HG03442 (cell line): ENCODE data around the gene KIAA0232.

Experiments used
- ATAC-seq: cut with Tn5 transposase; IDR thresholded peaks from one replicate; pipeline ENCODE4 v1.9.1; 2021; ENCODE audit warnings: mild to moderate bottlenecking, moderate library complexity; ENCODE audit not compliant: unreplicated experiment

KIAA0232 gene

GRCh38 chr4:6845027-6845426, 62.5 kb downstream of the KIAA0232 start:
- no peak for ATAC-seq

GRCh38 chr4:6845574-6845973, 63.0 kb downstream of the KIAA0232 start:
- ATAC-seq: no peak

DNA sequence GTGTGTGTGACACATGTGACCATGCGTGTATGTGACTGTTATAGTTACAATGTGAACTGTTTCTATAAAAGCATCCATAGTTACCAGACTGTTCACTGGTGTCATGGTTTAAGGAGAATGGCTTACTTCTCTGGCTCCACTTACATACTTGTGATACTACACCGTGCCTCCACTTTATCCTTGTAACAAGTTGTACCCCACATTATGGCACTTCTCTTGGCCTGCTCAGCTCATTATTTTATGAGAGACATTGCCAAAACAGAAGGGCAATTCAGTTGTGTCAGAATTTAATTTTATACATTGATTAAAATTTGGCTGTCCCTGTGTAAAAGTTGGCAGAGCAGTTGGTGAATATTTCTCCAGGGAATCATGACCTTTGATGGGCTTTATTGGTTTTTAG, 64.7 kb downstream of the KIAA0232 start:
- no peak for ATAC-seq

GRCh38 chr4:6848717-6849305, 66.3 kb downstream of the KIAA0232 start:
- ATAC-seq: no peak

DNA sequence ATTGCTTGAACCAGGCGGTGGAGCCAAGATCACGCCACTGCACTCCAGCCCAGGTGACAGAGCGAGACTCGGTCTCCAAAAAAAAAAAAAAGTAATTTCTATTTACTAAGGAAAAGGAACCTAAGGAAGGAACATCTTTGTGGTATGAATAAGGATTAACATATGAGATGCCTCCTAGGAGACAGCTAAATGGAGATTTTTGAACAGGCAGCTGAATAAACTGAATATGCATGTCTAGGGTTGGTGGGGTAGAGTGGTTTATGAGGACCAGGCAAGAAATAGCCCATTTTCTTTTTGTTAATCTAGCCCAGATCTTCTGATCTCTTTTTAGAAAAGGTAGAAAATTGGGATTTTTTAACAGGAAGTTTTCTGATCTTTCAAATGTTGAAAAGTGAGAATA, 67.2 kb downstream of the KIAA0232 start:
- no peak for ATAC-seq

- ATAC-seq: no peak
These were observed 68.9 kb downstream of the KIAA0232 start for GRCh38 chr4:6851431-6851830.

GRCh38 chr4:6851962-6852361, 69.4 kb downstream of the KIAA0232 start:
- ATAC-seq: no peak

DNA sequence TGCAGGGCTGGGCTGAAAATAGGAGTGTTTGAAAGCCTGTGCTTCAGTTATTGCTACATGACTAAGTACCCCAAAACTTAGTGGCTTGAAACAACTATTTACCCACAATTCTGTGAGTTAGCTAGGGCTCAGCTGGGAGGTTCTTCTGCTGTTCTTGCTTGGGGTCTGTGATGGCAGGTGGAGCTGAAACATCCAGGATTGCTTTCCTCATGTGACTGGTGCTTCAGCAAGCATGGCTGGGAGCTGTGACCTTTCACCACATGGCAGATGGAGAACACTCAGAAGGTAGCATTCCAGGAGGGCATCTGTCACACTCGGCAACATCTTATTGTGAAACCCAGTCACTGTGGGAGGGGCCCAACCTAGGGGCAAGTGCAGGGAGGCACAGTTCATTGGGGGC, 70.1 kb downstream of the KIAA0232 start:
- ATAC-seq: no peak

- no peak for ATAC-seq
These were observed 71.7 kb downstream of the KIAA0232 start for GRCh38 chr4:6854098-6854744.

DNA sequence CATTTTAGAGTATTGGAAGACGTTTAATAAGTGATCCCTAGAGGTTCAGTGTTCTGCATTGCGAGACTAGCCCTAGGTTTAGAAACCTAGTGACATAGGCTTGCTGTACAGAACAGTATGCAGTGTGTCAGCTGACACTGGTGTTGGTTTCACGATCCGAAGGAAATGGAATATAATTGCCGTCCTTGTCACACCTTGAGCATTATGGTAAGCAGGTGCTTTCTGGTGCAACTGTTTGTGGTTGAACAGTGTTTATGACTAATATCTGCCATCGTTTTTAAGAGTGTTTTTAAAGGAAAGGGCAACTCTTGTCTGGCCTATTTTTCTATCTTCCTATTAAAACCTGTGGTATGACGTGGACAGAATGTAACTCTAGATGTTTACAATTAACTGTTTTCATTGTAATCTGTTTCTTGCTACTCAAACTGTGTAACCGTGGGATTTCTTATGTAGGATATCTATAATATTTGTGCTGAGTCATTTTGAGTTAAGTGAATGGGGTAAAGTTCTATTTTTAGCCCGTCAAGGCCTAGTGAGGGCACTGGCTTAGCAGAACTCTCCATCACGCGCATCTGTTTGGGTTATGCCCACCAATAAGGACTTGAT, 73.3 kb downstream of the KIAA0232 start:
- peak; percentile 94 for ATAC-seq

- no peak for ATAC-seq
These were observed 73.9 kb downstream of the KIAA0232 start for GRCh38 chr4:6856391-6856790.

GRCh38 chr4:6857009-6857882, 74.7 kb downstream of the KIAA0232 start:
- ATAC-seq: no peak

- no peak for ATAC-seq
These were observed 76.5 kb downstream of the KIAA0232 start for GRCh38 chr4:6858997-6859396.

GRCh38 chr4:6859543-6859942, 77.0 kb downstream of the KIAA0232 start:
- ATAC-seq: no peak

- no peak for ATAC-seq
These were observed 85.9 kb downstream of the KIAA0232 start for GRCh38 chr4:6868386-6868785.

DNA sequence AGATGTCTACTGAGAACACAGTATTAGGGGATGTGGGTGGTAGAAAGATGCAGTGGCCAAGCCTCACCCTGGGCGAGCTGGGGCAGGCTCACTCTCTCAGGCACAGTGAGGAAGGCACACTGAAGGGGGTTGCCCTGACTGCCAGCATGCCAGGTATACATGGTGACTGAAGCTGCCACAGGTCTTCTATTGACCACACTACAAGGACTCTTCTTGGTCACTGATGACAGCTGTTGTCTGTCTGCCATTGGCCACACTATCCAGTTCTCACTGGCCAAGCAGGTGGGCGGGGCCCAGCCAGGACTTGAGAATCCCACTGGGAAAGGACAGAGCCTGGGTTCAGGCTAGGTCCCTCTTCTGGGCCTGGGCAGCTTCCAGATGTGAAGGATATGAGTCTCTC, 87.4 kb downstream of the KIAA0232 start:
- ATAC-seq: no peak

GRCh38 chr4:6873291-6873690, 90.8 kb downstream of the KIAA0232 start:
- no peak for ATAC-seq

DNA sequence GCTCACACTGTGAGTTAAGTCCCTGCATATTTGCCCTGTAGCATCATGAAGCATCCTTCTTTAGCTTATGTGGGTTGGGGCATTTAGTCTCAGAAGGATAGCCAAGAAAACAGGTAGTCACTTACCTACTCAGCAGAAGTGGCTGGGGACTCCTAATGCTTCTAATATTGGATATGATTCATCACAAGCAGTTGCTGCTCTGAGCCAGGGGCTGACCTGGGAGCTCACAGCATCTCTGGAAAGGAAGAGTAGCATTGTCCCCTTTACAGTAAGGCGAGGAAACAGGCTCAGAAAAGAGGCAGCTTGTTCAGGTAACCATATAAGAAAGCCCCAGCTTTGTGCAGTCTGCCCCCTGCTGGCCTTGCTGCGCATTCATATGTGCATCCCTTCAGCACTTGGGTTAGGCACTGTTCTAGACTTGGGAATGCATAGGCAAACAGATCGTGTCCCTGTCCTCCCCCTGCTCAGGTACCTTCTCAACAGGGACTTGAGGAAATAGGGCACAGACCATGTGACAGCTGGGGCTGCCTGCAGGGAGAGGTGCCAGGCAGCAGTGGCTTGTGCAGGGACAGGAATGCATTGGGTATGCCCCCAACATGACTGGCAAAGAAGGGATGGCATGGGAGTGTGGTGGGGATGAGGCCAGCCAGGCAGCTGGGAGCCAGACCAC, 91.4 kb downstream of the KIAA0232 start:
- ATAC-seq: peak; percentile 54

DNA sequence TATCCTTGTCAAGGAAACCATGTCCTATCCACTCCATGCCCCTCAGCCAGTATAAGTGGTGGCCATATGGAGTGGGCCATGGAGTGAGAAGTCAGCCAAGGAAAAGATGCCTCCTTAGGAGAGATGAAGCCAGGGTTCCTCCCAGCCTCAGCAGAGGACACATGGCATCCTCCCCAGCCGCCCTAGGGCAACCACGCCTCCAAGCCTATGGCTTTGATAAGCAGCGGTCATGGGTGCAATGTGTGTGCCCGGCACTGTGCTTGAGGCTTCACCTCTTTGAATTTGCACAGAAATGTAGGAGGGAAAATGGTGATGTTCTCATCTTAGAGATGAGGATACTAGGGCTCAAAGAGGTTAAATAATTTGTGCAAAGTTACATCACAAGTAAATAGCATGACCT, 92.5 kb downstream of the KIAA0232 start:
- no peak for ATAC-seq

- ATAC-seq: no peak
These were observed 92.9 kb downstream of the KIAA0232 start for GRCh38 chr4:6875431-6875831.

- no peak for ATAC-seq
These were observed 93.9 kb downstream of the KIAA0232 start for GRCh38 chr4:6876440-6876839.
